Measurements from ENCODE around the gene GUCA1C. TPM values are rescaled to one million over a fixed set of nuclear protein-coding genes. Genes with fewer than 3 reads are reported as not detected.

Gene GUCA1C
- total RNA-seq, 4 donors from 2014 or later = not detected

DNA sequence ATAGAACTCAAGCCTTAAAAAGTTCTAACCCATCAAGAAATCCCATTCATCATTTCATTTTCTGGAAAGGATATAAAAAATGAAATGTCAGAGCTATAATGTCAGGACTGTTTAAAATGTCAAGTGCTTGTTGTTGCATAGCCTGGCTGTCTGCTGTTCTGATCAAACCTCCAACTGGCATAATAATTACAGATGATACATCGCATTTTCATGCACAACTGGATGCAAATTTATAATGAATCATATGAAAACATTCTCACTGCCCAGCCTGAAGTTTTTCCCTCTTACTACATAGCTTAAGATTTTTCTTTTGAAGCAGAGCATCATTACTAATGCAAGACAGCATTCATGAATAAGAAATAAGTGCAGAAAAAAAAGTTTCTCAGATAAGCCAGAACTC, 46.5 kb downstream of the GUCA1C start:
- TF ChIP-seq, protein P1, sequence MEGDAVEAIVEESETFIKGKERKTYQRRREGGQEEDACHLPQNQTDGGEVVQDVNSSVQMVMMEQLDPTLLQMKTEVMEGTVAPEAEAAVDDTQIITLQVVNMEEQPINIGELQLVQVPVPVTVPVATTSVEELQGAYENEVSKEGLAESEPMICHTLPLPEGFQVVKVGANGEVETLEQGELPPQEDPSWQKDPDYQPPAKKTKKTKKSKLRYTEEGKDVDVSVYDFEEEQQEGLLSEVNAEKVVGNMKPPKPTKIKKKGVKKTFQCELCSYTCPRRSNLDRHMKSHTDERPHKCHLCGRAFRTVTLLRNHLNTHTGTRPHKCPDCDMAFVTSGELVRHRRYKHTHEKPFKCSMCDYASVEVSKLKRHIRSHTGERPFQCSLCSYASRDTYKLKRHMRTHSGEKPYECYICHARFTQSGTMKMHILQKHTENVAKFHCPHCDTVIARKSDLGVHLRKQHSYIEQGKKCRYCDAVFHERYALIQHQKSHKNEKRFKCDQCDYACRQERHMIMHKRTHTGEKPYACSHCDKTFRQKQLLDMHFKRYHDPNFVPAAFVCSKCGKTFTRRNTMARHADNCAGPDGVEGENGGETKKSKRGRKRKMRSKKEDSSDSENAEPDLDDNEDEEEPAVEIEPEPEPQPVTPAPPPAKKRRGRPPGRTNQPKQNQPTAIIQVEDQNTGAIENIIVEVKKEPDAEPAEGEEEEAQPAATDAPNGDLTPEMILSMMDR (IDR thresholded peaks at IDR 0.05; ENCODE audit: low read depth) = no peak

- TF ChIP-seq, protein P1 (IDR thresholded peaks at IDR 0.05; ENCODE audit: low read depth) = no peak
These were observed 54.1 kb downstream of the GUCA1C start for GRCh38 chr3:108899530-108899929.

DNA sequence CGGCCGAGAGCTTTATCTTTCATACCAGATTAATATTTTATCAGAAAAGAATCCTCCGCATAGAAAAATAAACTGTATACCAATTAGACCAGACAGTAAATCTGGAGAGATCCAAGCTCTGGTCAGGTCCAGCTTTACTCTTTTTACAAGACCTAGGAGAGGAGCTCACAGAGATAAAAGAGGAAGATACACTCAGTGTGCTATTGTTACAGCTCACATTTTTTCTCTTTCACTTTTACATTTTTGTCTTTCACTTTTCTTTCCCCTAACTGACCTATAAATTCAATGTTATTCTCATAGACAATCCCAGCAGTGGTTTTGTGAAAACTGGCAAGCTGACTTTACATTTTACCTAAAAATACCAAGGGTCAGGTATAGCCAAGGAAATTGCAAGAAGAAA, 55.8 kb downstream of the GUCA1C start:
- TF ChIP-seq, protein P1 (IDR thresholded peaks at IDR 0.05; ENCODE audit: low read depth) = no peak

- TF ChIP-seq, protein P1 (IDR thresholded peaks at IDR 0.05; ENCODE audit: low read depth) = no peak
These were observed 58.7 kb downstream of the GUCA1C start for GRCh38 chr3:108894981-108895380.

DNA sequence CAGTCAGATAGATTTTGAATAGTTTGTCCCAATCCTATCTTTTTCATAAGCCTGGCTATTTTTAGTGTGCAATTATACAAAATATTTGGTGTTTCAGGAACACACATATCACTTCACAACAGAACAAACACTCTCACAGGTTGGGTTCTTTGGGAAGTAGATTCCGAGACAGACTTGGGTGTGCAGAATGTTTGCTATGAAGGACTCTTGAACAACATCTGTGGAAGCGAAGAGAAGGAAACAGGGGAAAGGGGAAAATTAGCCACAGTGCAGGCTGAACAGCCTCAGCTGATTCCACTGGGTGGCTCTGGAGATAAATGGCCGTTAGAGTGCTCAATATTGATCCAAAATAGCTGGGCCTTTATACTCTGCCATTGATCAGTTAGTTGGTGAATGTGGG, 61.8 kb downstream of the GUCA1C start:
- TF ChIP-seq, protein P1 (IDR thresholded peaks at IDR 0.05; ENCODE audit: low read depth) = no peak

GRCh38 chr3:108887777-108888176, 65.9 kb downstream of the GUCA1C start:
- TF ChIP-seq, protein P1 (IDR thresholded peaks at IDR 0.05; ENCODE audit: low read depth) = no peak

DNA sequence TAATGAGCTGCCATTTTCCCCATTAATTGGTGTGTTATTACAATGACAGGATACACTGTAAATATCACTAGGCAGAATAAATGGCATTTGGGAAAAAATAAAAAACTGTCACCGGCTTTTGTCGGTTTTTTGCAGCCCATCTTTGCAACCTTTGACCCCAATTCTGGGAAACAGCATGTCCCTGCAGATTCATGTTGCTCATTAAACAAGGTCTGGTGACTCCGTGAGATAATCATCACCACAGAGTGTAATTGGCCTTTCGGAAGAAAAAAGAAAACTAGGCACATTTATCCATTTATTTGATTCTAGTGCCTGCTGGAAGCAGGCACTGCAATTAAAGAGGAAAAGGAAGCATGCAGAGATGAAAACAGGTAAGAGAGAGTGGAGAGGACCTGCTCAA, 66.6 kb downstream of the GUCA1C start:
- TF ChIP-seq, protein P1 (IDR thresholded peaks at IDR 0.05; ENCODE audit: low read depth) = no peak

Data from subcutaneous adipose tissue (tissue), 4 donors.